ENCODE results near the gene PTBP1. TPM values are rescaled to one million over a fixed set of nuclear protein-coding genes. Genes with fewer than 3 reads are reported as not detected.

PTBP1 gene
- total and polyA plus RNA-seq, 9 of the 15 experiments (the other 6 are each of a cell fraction or from before 2014, with no cell fraction given), result 14.0 to 759 (median 234) TPM

DNA sequence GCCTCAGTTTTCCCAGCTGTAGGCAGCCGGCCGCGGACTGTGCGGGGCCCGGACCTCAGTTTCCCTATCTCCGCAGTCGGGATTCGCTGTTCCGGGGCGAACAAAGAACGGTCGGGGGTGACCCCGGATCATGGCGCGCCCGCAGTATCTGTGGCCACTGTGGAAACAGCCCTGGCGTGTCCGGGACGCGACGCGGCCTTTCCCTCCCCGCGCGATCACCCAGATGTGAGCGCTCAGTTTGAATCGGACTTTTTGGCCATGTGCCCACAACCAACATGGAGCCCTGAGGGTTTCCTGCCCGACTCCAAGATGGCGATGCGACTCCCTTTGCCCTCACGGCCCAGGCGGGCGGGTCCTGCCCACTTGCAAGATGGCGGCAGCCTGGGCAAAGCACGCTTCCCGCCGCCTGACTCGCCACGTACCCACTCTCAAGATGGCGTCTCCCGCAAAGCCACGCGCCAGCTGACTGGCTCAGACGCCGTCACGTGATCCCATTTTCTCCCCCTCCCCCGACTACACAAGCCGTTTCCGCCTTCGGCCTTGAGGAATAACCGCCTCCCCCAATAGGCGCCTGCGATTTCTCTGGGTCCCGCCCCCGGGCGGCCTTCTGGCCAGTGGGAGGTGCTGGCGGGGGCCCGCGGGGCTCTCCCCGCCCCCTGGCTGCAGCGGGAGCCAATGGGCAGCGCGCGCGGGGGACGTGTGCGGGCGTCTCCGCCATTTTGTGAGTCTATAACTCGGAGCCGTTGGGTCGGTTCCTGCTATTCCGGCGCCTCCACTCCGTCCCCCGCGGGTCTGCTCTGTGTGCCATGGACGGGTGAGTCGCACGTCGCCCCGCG is at the start of gene PTBP1 (continued):
- peak; percentile 92 for TF ChIP-seq GABPA (tag; conservative IDR thresholded peaks at IDR 0.05; ENCODE audit: low read depth)
- peak; percentile 83; the same call in 1 of the 2 replicates for TF ChIP-seq DMBX1 (CRISPR knock-in tag; IDR thresholded peaks at IDR 0.05; ENCODE audit: borderline replicate concordance)
- peak in 1 of 2 experiments; percentile 99; a peak in 2 of 4 replicates for TF ChIP-seq CSDE1 (IDR thresholded peaks at IDR 0.05)
- peak; percentile 77 for TF ChIP-seq SMAD4 (CRISPR knock-in tag; conservative IDR thresholded peaks at IDR 0.05)
- TF ChIP-seq, protein P1, sequence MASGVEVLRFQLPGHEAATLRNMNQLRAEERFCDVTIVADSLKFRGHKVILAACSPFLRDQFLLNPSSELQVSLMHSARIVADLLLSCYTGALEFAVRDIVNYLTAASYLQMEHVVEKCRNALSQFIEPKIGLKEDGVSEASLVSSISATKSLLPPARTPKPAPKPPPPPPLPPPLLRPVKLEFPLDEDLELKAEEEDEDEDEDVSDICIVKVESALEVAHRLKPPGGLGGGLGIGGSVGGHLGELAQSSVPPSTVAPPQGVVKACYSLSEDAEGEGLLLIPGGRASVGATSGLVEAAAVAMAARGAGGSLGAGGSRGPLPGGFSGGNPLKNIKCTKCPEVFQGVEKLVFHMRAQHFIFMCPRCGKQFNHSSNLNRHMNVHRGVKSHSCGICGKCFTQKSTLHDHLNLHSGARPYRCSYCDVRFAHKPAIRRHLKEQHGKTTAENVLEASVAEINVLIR (CRISPR knock-in tag; IDR thresholded peaks at IDR 0.05), result 0 out of 2 replicates have a peak, but pooled peaks have one; percentile 16
- 0 out of 2 replicates have a peak, but pooled peaks have one; percentile 18 for TF ChIP-seq MECOM (CRISPR knock-in tag; IDR thresholded peaks at IDR 0.05)
- TF ChIP-seq, protein P2, sequence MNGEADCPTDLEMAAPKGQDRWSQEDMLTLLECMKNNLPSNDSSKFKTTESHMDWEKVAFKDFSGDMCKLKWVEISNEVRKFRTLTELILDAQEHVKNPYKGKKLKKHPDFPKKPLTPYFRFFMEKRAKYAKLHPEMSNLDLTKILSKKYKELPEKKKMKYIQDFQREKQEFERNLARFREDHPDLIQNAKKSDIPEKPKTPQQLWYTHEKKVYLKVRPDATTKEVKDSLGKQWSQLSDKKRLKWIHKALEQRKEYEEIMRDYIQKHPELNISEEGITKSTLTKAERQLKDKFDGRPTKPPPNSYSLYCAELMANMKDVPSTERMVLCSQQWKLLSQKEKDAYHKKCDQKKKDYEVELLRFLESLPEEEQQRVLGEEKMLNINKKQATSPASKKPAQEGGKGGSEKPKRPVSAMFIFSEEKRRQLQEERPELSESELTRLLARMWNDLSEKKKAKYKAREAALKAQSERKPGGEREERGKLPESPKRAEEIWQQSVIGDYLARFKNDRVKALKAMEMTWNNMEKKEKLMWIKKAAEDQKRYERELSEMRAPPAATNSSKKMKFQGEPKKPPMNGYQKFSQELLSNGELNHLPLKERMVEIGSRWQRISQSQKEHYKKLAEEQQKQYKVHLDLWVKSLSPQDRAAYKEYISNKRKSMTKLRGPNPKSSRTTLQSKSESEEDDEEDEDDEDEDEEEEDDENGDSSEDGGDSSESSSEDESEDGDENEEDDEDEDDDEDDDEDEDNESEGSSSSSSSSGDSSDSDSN (IDR thresholded peaks at IDR 0.05; ENCODE audit: borderline replicate concordance in 1 of 2, low read depth in 2 of 2, low read length in 2 of 2), result 0 out of 4 replicates have a peak, but pooled peaks of 1 of the 2 experiments have one; percentile 40
- TF ChIP-seq CTCF (IDR thresholded peaks at IDR 0.05 in 2 of 3, conservative IDR thresholded peaks at IDR 0.05 in 1 of 3; ENCODE audit: insufficient read depth in 2 of 3, low read depth in 1 of 3, low read length in 3 of 3), result peak in 2 of 3 experiments; percentile 8 to 10; a peak in 1 of 6 replicates
- no peak for TF ChIP-seq ZNF184 (CRISPR knock-in tag; IDR thresholded peaks at IDR 0.05)
- no peak for TF ChIP-seq FOXA1 (IDR thresholded peaks at IDR 0.05; ENCODE audit: borderline replicate concordance)
- peak; percentile 88; the same call in 1 of the 2 replicates for TF ChIP-seq XRCC5 (IDR thresholded peaks at IDR 0.05; ENCODE audit: low read depth, low read length)
- TF ChIP-seq GTF2F1 (IDR thresholded peaks at IDR 0.05; ENCODE audit: low read depth, low read length), result peak; percentile 70; the same call in 1 of the 2 replicates
- peak; percentile 94 for TF ChIP-seq MBD2 (IDR thresholded peaks at IDR 0.05; ENCODE audit: borderline replicate concordance, low read depth)
- TF ChIP-seq ZNF668 (CRISPR knock-in tag; IDR thresholded peaks at IDR 0.05), result no peak
- TF ChIP-seq, protein P3, sequence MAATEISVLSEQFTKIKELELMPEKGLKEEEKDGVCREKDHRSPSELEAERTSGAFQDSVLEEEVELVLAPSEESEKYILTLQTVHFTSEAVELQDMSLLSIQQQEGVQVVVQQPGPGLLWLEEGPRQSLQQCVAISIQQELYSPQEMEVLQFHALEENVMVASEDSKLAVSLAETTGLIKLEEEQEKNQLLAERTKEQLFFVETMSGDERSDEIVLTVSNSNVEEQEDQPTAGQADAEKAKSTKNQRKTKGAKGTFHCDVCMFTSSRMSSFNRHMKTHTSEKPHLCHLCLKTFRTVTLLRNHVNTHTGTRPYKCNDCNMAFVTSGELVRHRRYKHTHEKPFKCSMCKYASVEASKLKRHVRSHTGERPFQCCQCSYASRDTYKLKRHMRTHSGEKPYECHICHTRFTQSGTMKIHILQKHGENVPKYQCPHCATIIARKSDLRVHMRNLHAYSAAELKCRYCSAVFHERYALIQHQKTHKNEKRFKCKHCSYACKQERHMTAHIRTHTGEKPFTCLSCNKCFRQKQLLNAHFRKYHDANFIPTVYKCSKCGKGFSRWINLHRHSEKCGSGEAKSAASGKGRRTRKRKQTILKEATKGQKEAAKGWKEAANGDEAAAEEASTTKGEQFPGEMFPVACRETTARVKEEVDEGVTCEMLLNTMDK (IDR thresholded peaks at IDR 0.05; ENCODE audit: borderline replicate concordance, insufficient read depth, low read depth, low read length, poor library complexity, severe bottlenecking), result no peak
- TF ChIP-seq NFRKB (IDR thresholded peaks at IDR 0.05; ENCODE audit: low read depth), result peak; percentile 96; the same call in 1 of the 2 replicates
- TF ChIP-seq TAF9B (IDR thresholded peaks at IDR 0.05; ENCODE audit: partially characterized antibody), result no peak
- TF ChIP-seq SMARCC2 (IDR thresholded peaks at IDR 0.05; ENCODE audit: low read depth), result no peak
- peak; percentile 97 for TF ChIP-seq ZNF197 (CRISPR knock-in tag; IDR thresholded peaks at IDR 0.05; ENCODE audit: low read depth)
- peak; percentile 96 for TF ChIP-seq NFIC (IDR thresholded peaks at IDR 0.05)

All from K562 (cell line).